HG02973 (cell line): ENCODE data around the gene RHOT2.

ENCODE experiments used
- ATAC-seq: cut with Tn5 transposase; IDR thresholded peaks from one replicate; pipeline ENCODE4 v1.9.1; 2021; ENCODE audit warnings: moderate library complexity; ENCODE audit not compliant: unreplicated experiment

Gene RHOT2

DNA sequence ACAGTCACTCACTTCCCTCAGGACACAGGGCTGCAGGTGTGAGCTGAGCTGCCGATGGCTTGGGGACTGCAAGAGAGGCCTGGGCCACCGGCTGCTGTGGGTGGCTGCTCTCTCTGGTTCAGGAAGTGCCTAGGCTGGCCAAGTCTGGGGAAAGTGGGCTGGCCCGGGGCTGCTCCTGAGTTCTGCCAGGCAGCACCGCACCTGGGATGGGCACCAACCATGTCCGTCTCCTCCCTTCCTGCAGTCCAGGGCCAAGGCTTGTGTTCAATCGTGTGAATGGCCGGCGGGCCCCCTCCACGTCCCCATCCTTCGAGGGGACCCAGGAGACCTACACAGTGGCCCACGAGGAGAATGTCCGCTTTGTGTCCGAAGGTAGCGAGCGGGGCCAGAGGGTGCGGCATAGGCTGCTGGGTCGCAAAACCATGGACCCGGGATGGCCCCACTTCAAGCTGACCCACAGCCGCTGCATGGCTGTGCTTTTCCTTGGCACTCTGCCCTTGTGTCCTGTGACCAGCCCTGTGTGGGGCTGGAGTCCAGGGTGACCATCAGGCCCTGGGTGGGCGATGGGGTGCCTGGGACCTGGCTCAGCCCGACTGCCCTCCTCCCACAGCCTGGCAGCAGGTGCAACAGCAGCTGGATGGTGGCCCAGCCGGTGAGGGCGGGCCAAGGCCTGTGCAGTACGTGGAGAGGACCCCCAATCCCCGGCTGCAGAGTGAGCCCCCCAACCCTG is 20.6 kb upstream of the RHOT2 start:
- ATAC-seq: no peak

DNA sequence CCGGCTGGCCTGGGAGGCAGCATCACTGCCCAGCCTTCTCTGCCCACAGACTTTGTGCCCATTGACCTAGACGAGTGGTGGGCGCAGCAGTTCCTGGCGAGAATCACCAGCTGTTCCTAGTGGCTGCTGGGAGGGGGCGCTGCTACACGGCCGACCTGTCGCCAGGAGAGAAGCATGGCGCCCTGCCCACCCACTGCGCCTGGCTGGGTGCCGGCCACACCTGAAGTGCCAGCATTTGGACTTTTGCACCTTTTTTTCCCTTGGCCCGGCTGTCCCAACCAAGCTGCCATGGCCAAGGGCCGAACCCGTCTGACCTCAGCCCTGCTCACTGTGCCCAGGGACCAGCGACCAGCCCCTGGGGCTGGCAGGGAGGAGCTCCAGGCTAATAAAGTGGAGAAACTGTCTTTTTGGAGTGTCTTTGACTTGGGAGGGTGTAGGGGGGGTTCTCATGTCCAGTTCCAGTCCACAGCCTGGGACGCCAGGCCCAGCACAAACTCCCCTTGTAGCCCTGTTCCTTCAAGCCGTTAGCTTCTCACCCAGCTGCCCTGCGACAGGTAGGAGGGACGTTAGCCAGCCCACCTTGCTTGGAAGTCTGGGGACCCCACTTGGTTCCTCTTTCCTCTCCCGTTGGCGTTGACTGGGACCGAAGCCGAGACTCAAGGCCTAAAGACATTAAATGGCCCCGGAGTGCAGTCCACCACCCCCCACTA is 19.7 kb upstream of the RHOT2 start:
- ATAC-seq: no peak

GRCh38 chr16:648781-649589 is 18.9 kb upstream of the RHOT2 start, which contains the start of gene WDR90:
TSS of gene WDR90 (plus strand) at chr16:649365. CDS start at chr16:649417, 52 bp downstream.
- ATAC-seq: peak; percentile 52

DNA sequence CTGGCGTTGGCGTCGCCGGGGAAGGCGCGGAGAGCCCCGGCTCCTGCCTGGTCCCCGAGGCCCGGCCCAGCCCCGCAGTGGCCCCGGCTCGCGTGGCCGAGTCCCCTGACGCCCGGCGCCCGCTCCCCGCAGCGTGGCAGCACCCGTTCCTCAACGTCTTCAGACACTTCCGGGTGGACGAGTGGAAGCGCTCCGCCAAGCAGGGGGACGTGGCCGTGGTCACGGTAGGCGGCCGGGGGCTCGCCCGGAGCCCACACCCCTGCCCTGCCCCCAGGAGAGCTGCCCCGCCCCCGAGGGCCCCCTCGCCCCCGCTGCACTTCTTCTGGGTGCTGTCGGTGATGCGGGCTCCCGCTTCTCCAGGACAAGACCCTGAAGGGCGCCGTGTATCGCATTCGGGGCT is 18.3 kb upstream of the RHOT2 start:
- ATAC-seq: peak; percentile 1

DNA sequence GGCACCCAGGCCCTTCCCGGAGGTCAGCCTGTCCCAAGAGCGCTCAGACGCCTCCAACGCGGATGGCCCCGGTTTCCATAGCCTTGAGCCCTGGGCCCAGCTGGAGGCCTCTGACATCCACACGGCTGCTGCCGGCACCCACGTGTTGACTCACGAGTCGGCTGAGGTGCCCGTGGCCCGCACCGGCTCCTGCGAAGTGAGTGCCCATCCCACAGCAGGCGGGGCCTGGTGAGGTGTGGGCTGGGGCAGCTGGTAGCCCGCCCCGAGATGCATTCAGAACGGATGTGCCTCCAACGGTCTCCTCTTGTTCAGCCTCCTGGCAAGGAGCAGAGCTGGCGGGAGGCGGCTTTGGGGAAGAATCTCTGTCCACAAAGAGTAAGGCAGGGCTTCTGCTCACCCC is 16.1 kb upstream of the RHOT2 start:
- no peak for ATAC-seq

DNA sequence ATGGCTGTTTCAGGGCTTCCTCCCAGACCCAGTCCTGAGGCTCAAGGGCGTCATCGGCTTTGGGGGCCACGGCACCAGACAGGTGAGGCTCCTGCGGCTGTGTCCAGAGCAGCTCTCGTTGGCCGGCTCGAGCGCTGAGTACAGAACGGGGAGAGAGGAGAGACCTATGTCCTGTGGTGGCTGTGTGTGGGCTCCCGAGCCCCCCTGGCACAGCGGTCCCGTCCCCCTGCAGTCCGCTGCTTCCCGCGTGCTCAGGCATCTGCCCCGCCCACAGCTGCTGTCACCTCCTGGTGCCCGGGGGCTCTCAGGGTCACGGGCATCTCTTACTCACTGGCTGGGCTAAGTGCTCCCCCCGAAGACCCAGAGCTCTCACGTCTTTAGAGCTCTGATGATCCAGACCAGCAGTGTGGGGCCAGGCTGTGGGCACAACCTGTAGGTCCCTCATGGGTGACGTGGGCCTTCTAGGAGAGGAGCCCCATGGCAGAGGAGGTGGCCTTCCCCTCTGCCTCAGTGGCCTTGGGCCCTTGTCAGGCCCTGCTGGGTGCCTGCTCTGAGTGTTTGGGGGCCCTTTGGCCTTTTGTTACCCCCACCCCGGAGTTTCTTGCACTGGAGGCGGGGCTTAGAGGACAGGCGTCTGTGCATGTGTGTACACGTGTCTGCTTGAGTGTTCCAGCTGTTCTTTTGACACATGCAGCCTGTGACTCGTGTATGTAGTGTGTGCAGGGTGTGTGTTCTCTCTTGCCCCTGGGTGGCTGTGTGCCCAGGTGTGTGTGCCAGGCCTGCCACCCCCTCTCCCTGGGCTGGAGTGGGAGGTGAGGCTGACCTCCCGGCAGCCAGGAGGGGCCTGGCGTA is 15.3 kb upstream of the RHOT2 start:
- no peak for ATAC-seq

GRCh38 chr16:654034-654433 is 13.9 kb upstream of the RHOT2 start:
- ATAC-seq: no peak

DNA sequence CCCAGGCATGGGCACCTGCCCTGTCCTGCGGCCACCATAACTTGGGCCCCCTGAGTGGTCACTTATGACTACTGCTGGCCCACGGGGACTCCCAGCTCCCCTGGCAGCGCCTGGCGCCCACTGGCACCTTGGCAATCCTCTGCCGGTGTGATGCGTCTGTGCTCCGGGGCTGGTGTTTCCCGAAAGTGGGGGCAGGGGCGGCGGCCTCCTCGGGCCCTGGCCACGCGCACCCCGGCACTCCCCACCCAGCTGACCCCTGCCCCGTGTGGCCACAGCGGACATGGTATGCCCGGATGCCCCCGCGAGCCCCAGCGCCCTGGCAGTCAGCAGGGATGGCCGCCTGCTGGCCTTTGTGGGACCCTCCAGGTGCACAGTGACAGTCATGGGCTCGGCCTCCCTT is 10.4 kb upstream of the RHOT2 start:
- ATAC-seq: no peak

DNA sequence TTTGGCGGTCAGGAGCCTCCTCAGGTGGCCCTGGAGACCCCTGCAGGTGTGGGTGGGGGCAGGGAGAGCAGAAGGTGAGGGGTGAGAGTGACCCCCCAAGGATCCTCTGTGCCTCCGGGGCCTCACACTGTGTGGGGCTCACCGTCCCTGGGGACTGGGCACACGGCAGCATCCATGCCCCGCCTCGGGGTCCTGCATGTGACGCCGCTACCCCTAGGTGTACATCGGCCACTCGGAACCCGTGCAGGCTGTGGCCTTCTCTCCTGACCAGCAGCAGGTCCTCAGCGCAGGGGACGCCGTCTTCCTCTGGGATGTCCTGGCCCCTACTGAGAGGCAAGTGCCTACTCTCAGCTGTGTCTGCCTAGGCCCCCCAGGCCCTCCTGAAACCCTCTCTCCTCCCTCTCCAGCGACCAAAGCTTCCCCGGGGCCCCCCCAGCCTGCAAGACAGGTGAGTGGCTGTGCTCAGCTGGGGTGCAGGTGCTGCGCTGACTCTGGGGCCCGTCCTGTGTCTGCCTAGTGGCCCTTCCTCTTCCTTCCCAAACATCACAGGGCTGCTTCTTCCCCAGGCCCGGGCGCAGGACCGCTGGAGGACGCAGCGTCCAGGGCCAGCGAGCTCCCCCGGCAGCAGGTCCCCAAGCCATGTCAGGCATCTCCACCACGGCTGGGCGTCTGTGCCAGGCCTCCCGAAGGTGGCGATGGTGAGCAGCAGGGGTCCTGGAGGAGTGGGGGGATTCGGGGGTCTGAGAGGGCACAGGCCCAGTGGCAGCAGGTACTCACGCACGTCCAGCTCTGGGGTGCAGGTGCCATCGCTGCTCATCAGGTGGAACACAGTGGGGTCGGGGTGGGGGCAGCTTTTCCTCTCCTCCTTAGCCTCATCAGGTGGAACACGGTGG is 9.0 kb upstream of the RHOT2 start:
- no peak for ATAC-seq

DNA sequence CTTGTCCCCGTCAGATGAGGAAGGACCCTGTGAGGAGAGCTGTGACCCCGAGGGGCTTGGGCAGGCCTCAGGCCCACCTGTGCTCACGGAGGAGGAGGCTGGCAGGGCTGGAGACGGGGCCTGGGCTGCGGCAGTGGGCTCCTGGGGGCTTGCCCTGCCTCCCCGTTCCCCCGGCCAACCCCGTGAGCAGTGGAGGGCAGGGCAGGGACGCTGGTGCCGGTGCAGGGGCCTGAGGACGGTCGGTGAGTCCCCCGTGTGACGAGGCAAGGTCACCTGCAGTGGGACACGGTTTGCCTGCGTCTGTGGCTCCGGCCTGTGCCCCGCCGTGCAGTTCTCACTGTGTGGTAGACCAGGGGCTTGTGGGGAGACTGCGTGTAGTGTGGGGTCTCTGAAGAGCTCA is 8.3 kb upstream of the RHOT2 start:
- no peak for ATAC-seq

DNA sequence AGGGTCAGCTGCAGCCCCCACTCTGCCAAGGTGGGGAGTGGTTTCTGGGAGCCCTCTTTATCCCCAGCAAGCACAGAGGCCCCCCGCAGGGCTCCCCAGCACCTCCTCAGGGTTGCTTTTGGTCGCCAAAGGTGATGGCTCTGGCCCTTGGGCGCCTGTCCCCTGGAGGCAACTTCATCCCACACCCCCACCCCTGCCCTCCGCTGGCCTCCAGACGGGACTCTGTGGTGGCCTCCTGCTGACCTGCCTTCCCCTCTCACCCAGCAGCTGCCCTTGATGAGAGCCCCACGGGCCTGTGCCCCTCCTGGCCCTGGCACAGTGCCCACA is 7.8 kb upstream of the RHOT2 start:
- no peak for ATAC-seq

GRCh38 chr16:660459-661183 is 7.3 kb upstream of the RHOT2 start:
- ATAC-seq: no peak

DNA sequence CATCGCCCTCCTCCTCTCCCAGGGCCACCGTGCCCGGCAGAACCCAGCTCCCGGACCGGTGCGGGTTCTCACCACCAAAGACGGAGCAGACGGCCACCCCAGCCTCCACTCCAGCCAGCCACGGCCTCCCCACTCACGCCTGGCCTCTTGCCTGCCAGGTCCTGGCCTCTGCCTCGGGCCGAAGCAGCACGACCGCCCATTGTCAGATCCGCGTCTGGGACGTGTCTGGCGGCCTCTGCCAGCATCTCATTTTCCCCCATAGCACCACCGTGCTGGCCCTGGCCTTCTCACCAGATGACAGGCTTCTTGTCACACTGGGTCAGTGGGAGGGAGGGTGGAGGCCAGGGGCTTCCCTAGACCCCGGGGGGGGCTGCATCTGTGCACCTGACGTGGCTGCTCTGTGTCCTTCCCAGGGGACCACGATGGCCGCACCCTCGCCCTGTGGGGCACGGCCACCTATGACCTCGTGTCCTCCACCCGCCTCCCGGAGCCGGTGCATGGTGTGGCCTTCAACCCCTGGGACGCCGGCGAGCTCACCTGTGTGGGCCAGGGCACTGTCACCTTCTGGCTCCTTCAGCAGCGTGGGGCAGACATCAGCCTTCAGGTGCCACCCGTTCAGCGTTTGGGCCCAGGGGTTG is 6.6 kb upstream of the RHOT2 start:
- no peak for ATAC-seq

- no peak for ATAC-seq
These were observed 5.8 kb upstream of the RHOT2 start for GRCh38 chr16:662095-662494.

DNA sequence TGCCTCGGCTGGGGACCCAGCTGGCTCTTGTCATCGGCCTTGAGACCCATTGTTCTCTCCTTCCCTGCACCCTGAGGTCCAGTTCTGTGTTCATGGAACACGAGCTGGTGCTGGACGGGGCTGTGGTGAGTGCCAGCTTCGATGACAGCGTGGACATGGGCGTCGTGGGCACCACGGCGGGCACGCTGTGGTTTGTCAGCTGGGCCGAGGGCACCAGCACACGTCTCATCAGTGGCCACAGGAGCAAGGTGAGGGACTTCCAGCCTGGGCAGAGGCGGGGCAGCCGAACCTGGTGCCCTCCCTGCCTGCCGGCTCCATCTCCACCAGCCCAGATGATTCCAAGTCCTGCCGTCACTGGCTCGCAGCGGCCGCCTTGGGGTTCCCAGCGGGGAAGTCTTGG is 5.3 kb upstream of the RHOT2 start:
- ATAC-seq: no peak

DNA sequence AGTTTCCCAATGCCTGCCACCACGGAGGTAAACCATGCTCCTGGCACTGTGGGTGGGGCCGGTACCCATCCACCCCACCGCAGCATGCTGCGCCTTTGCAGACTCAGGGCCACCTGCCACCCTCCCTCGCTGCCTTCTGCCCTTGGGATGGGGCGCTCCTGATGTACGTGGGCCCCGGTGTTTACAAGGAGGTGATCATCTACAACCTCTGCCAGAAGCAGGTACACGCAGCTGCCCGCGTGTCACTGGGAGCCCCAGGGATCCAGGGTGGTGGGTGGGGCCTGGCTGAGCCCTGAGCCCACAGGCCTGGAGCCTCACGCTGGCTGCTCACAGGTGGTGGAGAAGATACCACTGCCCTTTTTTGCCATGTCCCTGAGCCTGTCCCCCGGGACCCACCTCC is 1.4 kb upstream of the RHOT2 start:
- no peak for ATAC-seq

- ATAC-seq: no peak
These were observed 686 bp upstream of the RHOT2 start for GRCh38 chr16:667113-667779.

DNA sequence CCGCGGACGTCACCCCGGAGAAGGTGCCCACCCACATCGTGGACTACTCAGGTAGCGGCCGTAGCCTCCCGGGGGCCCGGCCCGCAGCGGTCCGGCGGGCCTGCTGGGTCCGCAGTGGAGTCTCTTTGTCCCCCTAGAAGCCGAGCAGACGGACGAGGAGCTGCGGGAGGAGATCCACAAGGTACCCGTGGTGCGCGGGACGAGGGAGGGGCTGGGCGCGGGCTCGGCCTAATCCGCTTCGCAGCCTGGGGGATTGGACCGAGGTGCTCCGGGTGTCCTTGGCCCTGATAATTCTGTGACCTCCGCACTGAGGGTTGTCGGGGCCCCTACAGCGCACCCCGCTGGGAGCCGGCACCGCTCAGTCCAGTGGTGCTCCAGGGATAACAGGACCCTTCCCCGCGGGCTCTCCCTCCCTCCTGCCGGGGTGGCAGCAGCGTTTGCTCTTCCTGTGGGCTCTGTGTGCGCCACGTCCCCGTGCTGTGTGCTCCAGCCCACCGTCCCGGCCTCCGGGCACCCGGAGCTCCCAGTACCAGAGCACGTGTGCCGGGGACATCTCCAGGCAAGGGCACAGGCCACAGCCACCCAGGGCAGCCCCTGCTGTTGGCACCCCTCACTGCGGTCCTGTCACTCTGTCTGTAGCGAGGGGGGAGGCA is 713 bp downstream of the RHOT2 start:
- ATAC-seq: no peak
